Upper lobe of left lung (tissue), 4 donors: ENCODE data around the gene VAMP4.

Experiments
- CTCF ChIP-seq, 6 experiments: fragments of 450-650 bp in 4 of 6; fragments of 200-600 bp in 2 of 6; sonication (generic) in 2 of 6; IDR thresholded peaks; one replicate each; pipeline ENCODE4 v1.5.1; 2016 to 2019; ENCODE audit warnings: antibody characterized with exemption in 6 of 6
- EP300 ChIP-seq, 4 donors: sonication (generic); formaldehyde crosslinking; IDR thresholded peaks; one replicate each; pipeline ENCODE4 v1.5.1; 2017; ENCODE audit warnings: antibody characterized with exemption in 4 of 4, control low read depth in 2 of 4
- POLR2A ChIP-seq, 4 donors: fragments of 450-650 bp; IDR thresholded peaks; one replicate each; pipeline ENCODE4 v1.5.1; 2016 to 2017; ENCODE audit warnings: antibody characterized with exemption in 4 of 4, mild to moderate bottlenecking in 2 of 4
- POLR2AphosphoS5 ChIP-seq, 2 donors: sonication (generic); formaldehyde crosslinking; IDR thresholded peaks; one replicate each; pipeline ENCODE4 v1.5.1; 2017; ENCODE audit warnings: antibody characterized with exemption in 2 of 2

- TF ChIP-seq CTCF (IDR thresholded peaks at IDR 0.05): no peak
- no peak for TF ChIP-seq POLR2A (IDR thresholded peaks at IDR 0.05)
- no peak for TF ChIP-seq POLR2AphosphoS5 (IDR thresholded peaks at IDR 0.05)
- TF ChIP-seq EP300 (IDR thresholded peaks at IDR 0.05): no peak
Observed at GRCh38 chr1:171680339-171680738, 61.5 kb downstream of the VAMP4 start.
